Hepatocyte (in vitro differentiated cells): ENCODE data around the gene EFNB2.

ENCODE experiments used
- EZH2phosphoT487 ChIP-seq: fragments of 200-600 bp; sonication (generic); IDR thresholded peaks from one replicate; pipeline ENCODE4 v1.6.1; 2018; ENCODE audit warnings: antibody characterized with exemption, mild to moderate bottlenecking, low read depth, moderate library complexity; ENCODE audit not compliant: unreplicated experiment, severe bottlenecking
- TF ChIP-seq, protein P1 (sequence below): fragments of 200-600 bp; sonication (generic); IDR thresholded peaks from 2 replicates; pipeline ENCODE4 v1.5.1; 2016; ENCODE audit warnings: antibody characterized with exemption, mild to moderate bottlenecking; ENCODE audit not compliant: poor library complexity

DNA sequence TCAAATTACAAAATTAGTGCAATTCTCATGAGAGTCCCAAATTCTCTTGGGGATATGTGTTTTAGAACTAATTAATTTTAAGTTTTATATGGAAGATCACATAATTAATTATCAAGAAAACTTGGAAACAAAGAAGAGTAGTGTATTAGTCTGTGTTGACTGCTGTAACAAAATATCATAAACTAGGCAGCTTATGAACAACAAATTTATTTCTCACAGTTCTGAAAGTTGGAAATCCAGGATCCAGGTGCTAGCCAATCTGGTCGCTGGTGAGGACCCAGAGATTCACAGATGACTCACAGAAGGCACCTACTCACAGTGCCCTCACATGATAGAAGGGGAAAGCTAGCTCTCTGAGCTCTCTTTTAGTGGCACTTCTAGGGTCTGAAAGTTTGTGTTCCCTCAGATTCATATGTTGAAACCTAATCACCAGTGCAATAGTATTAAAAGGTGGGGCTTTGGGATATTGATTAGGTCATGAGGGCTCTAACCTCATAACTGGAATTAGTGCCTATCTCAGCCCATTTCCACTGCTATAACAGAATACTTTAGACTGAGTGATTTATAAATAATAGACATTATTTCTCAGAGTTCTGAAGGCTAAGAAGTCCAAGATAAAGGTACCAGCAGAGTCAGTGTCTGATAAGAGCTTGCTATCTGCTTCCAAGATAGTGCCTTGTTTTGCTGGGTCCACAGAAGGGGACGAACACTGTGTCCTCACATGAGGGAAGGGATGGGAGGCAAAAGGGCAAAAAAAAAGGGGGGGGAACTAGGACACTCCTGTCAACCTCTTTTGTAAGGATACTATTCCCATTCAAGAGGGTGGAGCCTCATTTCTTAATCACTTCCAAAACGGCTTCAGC lies 34.0 kb upstream of the EFNB2 start:
- no peak for TF ChIP-seq EZH2phosphoT487
- TF ChIP-seq, protein P1, sequence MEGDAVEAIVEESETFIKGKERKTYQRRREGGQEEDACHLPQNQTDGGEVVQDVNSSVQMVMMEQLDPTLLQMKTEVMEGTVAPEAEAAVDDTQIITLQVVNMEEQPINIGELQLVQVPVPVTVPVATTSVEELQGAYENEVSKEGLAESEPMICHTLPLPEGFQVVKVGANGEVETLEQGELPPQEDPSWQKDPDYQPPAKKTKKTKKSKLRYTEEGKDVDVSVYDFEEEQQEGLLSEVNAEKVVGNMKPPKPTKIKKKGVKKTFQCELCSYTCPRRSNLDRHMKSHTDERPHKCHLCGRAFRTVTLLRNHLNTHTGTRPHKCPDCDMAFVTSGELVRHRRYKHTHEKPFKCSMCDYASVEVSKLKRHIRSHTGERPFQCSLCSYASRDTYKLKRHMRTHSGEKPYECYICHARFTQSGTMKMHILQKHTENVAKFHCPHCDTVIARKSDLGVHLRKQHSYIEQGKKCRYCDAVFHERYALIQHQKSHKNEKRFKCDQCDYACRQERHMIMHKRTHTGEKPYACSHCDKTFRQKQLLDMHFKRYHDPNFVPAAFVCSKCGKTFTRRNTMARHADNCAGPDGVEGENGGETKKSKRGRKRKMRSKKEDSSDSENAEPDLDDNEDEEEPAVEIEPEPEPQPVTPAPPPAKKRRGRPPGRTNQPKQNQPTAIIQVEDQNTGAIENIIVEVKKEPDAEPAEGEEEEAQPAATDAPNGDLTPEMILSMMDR, result no peak
